ENCODE results near the gene CCDC188. TPM values are rescaled to one million over a fixed set of nuclear protein-coding genes. Genes with fewer than 3 reads are reported as not detected.

Gene CCDC188
- total and polyA plus RNA-seq, 2 donors (not counting 1 experiment from before 2014, with no cell fraction given), result not detected

- Histone ChIP-seq H3K9ac (ENCODE audit: low read length) (no peak overlapping the region), H3K4me3 (ENCODE audit: control extremely low read depth in 1 of 5, extremely low read depth in 1 of 5, insufficient read depth in 1 of 5, low read depth in 2 of 5, low read length in 4 of 5) (no peak overlapping the region), H3K4me2 (replicated peaks; ENCODE audit: low read depth, low read length, poor library complexity, severe bottlenecking) (no peak overlapping the region), H2AFZ (ENCODE audit: insufficient read depth, low read depth, low read length, poor library complexity, severe bottlenecking) (no peak overlapping the region), H3K9me3 (ENCODE audit: control extremely low read depth in 1 of 3, control insufficient read depth in 2 of 3, insufficient read depth in 1 of 3, low read length in 2 of 3) (no peaks in the 10 kb centered on the region), H3K79me2 (ENCODE audit: control insufficient read depth, insufficient read depth, low read length) (no peaks in the 10 kb centered on the region), H3K4me1 (ENCODE audit: control insufficient read depth in 2 of 2, insufficient read depth in 2 of 2, low read length in 2 of 2) (no peaks in the 10 kb centered on the region), H3K36me3 (replicated peaks in 1 of 2; ENCODE audit: control extremely low read depth in 1 of 2, control insufficient read depth in 1 of 2, extremely low read depth in 1 of 2, insufficient read depth in 2 of 2, low read length in 1 of 2) (no peaks in the 10 kb centered on the region), H3K27ac (ENCODE audit: low read length in 2 of 2) (no peak overlapping the region), H3K27me3 (replicated peaks in 1 of 4; ENCODE audit: control extremely low read depth in 1 of 4, control insufficient read depth in 3 of 4, insufficient read depth in 4 of 4, low read length in 3 of 4) (no peaks in the 10 kb centered on the region), H4K20me1 (ENCODE audit: control insufficient read depth, insufficient read depth, low read length, poor library complexity, severe bottlenecking) (no peaks in the 10 kb centered on the region)
- WGBS (ENCODE audit: insufficient coverage), result 87% methylated on average over 20 of the region's 20 CpGs
- CTCF ChIA-PET, result no interaction called here
- ATAC-seq (ENCODE audit: low read depth) (no peak), DNase-seq (no peak)
- POLR2A ChIA-PET, result no interaction called here
- intact Hi-C loops (cut with micrococcal nuclease), result no loop called here
- Mint-ChIP-seq H3K27ac (no peak overlapping the region), H3K9me3 (ENCODE audit: insufficient read depth) (no peaks in the 10 kb centered on the region), H3K4me3 (no peak overlapping the region), H3K4me1 (no peaks in the 10 kb centered on the region), H3K27me3 (peaks cover 4% of the 10 kb centered on the region)
- TF ChIP-seq, protein P1, sequence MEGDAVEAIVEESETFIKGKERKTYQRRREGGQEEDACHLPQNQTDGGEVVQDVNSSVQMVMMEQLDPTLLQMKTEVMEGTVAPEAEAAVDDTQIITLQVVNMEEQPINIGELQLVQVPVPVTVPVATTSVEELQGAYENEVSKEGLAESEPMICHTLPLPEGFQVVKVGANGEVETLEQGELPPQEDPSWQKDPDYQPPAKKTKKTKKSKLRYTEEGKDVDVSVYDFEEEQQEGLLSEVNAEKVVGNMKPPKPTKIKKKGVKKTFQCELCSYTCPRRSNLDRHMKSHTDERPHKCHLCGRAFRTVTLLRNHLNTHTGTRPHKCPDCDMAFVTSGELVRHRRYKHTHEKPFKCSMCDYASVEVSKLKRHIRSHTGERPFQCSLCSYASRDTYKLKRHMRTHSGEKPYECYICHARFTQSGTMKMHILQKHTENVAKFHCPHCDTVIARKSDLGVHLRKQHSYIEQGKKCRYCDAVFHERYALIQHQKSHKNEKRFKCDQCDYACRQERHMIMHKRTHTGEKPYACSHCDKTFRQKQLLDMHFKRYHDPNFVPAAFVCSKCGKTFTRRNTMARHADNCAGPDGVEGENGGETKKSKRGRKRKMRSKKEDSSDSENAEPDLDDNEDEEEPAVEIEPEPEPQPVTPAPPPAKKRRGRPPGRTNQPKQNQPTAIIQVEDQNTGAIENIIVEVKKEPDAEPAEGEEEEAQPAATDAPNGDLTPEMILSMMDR (IDR thresholded peaks at IDR 0.05), result no peak
- no peak for TF ChIP-seq EZH2 (IDR thresholded peaks at IDR 0.05; ENCODE audit: borderline replicate concordance, insufficient read depth, low read depth, low read length, poor library complexity, severe bottlenecking)
Observed at GRCh38 chr22:20192972-20193760, 42.3 kb upstream of the CCDC188 start.

- 80% methylated on average over 8 of the region's 10 CpGs for whole genome bisulfite sequencing (ENCODE audit: insufficient coverage)
- Mint-ChIP-seq H3K27me3 (no peaks in the 10 kb centered on the region), H3K4me3 (no peak overlapping the region), H3K9me3 (ENCODE audit: insufficient read depth) (no peaks in the 10 kb centered on the region), H3K27ac (no peak overlapping the region), H3K4me1 (no peaks in the 10 kb centered on the region)
- H3K4me1 ChIP-seq (ENCODE audit: control insufficient read depth in 2 of 2, insufficient read depth in 2 of 2, low read length in 2 of 2), result no peaks in the 10 kb centered on the region
- TF ChIP-seq, protein P1 (IDR thresholded peaks at IDR 0.05), result no peak
- no peak for TF ChIP-seq EZH2 (IDR thresholded peaks at IDR 0.05; ENCODE audit: borderline replicate concordance, insufficient read depth, low read depth, low read length, poor library complexity, severe bottlenecking)
- no peaks in the 10 kb centered on the region for H3K79me2 ChIP-seq (ENCODE audit: control insufficient read depth, insufficient read depth, low read length)
- ChIA-PET CTCF (no interaction called here), POLR2A (no interaction called here)
- H3K9me3 ChIP-seq (ENCODE audit: control extremely low read depth in 1 of 3, control insufficient read depth in 2 of 3, insufficient read depth in 1 of 3, low read length in 2 of 3), result no peaks in the 10 kb centered on the region
- H3K27ac ChIP-seq (ENCODE audit: low read length in 2 of 2), result no peak overlapping the region
- H3K36me3 ChIP-seq (replicated peaks in 1 of 2; ENCODE audit: control extremely low read depth in 1 of 2, control insufficient read depth in 1 of 2, extremely low read depth in 1 of 2, insufficient read depth in 2 of 2, low read length in 1 of 2), result no peaks in the 10 kb centered on the region
- H3K4me3 ChIP-seq (ENCODE audit: control extremely low read depth in 1 of 5, extremely low read depth in 1 of 5, insufficient read depth in 1 of 5, low read depth in 2 of 5, low read length in 4 of 5), result no peak overlapping the region
- intact Hi-C loops (cut with micrococcal nuclease), result no loop called here
- no peaks in the 10 kb centered on the region for H4K20me1 ChIP-seq (ENCODE audit: control insufficient read depth, insufficient read depth, low read length, poor library complexity, severe bottlenecking)
- no peak overlapping the region for H2AFZ ChIP-seq (ENCODE audit: insufficient read depth, low read depth, low read length, poor library complexity, severe bottlenecking)
- no peak for ATAC-seq (ENCODE audit: low read depth)
- H3K4me2 ChIP-seq (replicated peaks; ENCODE audit: low read depth, low read length, poor library complexity, severe bottlenecking), result no peak overlapping the region
- no peaks in the 10 kb centered on the region for H3K27me3 ChIP-seq (replicated peaks in 1 of 4; ENCODE audit: control extremely low read depth in 1 of 4, control insufficient read depth in 3 of 4, insufficient read depth in 4 of 4, low read length in 3 of 4)
- DNase-seq, result no peak
- H3K9ac ChIP-seq (ENCODE audit: low read length), result no peak overlapping the region
Observed at GRCh38 chr22:20192293-20192971, 41.6 kb upstream of the CCDC188 start.
